Fibroblast of gingiva (primary cell): ENCODE results near the gene ATAD3A.
"Not testable (repeated sequence)": the region's sequence is repeated elsewhere in the genome, so short reads cannot be mapped to it uniquely, and the experiment has no call there.

Experiments
- DNase-seq: peaks from one replicate; pipeline ENCODE4 v3.0.0-alpha.2; 2011; ENCODE audit warnings: low read depth

Gene ATAD3A

DNA sequence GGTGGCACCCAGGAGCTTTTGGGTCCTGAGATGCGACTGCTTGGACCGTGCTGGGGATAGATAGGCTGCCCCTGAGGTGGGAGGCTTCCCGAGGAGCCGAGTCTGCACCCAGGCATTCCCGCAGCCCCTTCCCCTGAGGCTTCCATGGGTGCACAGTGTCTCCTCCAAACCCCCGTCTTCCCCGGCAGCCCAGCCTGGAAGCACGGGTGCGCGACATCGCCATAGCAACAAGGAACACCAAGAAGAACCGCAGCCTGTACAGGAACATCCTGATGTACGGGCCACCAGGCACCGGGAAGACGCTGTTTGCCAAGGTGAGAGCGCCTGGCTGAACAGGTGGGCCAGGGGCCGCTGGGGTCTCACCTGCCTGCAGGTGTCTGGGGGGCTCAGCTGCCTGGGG is 11.7 kb downstream of the ATAD3A start:
- not testable (repeated sequence) for DNase-seq

DNA sequence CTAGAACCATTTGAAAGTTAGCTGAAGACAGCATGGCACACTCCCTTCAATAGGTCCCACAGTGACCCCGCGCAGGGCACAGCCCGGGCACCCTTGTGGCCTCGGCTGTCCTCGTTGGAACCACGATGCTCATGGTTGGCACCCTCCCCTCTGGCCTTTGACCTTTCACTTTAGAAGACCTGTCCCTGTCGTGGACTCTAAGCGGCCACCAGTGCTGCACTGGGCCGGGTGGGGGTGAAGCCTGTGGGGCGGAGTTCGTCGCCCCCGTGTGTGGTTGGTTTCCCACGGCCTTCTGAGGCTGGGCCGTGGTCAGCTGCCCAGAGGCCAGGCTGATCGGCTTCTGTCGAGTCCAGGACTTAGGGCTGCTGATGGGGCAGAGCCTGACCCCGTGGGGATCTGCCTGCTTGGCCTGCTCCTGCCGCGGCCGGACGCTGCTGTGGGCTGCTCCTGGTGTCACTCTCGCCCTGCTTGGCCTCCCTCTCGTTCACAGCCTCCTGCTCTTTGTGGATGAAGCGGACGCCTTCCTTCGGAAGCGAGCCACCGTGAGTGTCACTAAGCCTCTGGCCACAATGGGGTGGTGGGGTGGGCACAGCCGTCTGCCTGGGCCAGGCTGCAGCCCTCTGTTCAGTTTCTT is 12.9 kb downstream of the ATAD3A start:
- not testable (repeated sequence) for DNase-seq

DNA sequence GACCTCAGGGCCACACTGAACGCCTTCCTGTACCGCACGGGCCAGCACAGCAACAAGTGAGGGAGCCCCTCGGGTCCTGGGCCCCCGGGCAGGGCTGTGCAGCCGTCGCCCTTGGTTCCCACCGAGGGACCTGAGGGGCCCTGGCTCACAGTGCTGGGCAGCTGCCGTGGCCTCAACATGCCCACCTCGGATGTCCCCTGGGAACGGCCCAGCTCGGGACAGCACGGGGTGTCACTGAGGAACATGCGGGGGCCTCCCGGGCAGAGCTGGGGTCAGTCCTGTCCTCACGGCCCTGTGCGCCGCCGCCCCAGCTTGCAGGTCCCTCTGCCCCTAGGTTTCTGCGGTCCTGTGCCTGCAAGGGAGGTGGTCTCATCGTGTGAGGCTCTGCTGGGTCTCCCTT is 14.5 kb downstream of the ATAD3A start:
- not testable (repeated sequence) for DNase-seq

DNA sequence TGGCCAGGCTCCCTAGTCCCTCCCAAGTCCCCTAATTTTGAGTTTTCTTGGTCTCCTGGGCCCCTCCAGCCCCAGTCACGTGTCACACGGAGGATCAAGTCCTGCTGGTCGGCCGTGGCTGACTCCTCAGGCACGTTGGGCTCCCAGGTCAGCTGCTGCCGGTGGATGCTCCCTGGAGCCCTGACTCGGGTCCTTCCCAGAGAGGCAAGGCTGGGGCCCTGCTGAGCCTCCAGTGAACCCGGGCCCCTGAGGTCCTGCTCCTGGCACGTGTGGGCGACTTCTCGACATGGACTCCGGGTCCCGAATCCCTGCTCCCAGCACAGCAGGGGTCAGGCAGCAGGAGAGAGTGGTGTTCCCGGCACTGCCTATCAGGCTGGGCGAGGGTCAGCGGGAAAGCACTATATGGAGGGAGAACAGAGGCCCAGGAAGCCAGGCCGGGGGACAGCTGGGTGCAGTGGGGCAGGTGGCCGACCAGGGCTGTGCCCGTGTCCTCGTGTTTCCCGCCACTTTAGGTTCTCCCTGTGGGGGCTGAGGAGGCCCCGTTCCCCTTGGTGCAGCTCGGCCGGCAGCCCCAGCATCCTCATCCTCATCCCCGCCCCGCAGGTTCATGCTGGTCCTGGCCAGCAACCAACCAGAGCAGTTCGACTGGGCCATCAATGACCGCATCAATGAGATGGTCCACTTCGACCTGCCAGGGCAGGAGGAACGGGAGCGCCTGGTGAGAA is 15.3 kb downstream of the ATAD3A start:
- DNase-seq = no peak

DNA sequence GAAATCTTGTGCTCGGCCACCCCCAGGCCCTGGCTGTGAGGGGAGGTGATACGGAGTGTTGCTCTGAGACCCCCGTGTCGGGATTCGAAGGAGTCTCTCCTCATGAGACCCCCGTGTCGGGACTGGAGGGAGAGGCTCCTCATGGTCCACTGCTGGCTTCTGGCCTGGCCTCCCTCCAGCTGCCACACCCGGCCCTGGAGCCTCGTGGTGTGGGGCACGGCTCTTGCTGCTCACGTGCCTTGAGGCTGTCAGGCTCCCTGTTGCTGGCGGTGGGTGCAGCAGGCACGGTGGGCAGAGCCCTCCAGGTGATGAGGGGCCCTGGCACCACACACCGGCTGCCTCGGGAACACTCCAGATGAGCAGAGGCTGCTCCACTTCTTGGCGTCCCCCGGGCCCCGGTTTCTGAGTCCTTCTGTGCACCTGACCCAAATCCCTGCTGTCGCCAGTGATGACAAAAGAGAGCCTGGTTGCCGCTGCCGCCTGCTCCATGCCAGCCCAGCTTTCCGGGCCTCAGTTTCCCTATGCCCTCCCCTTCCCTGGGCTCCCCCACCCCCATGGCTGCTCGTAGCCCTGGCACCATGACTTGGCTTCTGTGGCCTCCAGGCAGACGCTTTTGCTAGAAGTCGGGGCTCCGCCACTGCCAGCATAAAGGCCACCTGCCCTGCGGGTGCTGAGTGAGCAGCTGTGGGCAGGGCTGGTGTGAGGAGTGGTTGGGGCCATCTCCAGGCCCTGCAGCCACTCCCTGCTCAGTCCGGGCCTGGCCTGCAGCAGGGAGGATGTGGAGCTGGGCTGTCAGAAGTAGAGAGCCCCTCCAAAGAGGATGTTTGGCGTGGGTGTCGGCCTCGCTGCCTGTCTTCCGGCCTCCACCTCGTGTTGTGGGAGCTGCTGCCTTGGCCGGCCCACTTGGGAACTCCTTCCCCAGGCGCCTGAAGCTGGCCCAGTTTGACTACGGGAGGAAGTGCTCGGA is 16.6 kb downstream of the ATAD3A start:
- DNase-seq = no peak

DNA sequence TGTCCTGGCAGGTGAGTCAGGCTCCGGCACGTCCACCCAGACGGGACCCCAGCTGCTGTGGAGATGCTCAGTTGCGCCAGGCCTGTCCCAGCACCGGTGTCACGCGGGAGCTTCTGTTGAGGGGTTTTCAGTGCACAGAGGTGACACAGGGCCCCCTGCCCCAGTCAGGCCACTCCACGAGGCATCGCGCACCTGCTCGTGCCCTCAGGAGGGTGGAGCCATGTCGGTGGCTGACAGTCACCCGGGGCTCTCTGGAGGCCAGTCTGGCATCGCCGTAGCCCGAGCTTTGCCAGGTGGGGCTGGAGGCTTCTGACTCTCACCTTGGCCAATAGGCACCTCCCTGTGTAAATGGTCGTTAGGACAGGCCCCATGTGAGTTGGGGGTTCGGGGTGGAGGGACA is 17.4 kb downstream of the ATAD3A start:
- DNase-seq = no peak

DNA sequence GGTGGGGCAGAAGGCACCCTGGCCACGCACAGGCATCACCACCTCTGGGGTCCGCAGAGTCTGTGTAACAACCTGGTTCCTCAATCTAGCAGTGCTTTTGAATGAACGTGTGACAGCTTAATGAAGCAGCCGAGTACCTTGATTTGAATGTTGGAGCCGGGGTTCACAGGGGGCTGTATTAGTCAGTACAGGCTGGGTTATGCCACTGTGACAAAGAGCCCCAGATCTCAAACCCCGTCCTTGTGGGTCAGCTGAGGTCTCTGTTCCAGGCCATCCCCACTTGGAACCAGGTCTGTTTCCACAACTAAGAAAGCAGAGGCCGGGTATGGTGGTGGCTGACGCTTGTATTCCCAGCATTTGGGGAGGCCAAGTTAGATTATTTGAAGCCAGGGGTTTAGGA is 18.0 kb downstream of the ATAD3A start:
- DNase-seq = no peak

DNA sequence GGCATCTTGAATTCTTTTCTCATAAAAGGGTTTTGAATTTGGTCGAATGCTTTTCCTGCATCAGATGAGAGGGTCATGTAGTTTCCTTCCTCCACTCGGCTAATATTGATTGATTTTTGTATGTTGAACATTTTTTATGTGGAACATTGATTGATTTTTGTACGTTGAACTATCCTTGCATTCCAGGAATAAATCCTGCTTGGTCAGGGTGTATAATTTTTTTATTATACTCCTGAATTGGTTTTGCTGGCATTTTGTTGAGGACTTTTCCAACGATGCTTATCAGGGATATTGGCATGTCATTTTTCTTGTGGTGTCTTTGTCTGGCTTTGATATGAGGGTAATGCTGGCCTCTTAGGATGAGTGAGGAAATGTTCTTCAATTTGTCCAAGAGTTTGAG is 20.0 kb downstream of the ATAD3A start:
- no peak for DNase-seq

DNA sequence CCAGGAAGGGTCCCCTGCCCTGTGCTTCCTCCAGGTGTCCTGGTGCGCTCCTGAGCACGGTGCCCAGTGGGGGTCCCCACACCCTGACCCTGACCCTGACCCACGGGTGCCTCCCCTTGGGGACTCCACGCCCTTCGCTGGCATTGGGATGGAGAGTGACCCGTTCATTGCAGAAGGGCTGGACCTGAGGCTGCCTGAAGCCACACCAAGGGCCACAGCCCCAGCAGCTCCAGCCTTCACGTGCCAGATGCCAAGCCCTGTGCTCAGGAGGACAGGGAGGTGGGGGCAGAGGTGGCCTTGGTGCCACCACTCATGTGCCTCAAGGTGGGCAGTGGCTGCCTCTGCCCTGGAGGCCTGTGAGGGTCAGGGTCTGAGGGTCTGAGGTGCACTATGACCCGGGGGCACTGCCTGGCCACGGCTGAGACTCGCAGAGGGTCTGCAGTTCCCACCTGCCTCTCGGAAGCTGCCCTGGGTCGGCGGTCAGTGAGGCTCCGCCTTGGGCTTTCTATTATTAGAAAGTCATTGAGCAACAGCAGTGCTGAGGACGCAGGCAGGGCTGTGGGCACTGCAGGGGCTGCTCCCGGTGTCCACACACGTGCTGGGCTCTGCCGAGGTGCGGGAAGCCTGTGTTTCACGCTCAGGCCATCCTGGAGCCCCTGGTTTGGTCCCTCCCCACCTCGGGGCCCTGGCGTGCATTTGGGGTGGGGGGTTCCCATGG is 21.4 kb downstream of the ATAD3A start:
- DNase-seq = not testable (repeated sequence)

DNA sequence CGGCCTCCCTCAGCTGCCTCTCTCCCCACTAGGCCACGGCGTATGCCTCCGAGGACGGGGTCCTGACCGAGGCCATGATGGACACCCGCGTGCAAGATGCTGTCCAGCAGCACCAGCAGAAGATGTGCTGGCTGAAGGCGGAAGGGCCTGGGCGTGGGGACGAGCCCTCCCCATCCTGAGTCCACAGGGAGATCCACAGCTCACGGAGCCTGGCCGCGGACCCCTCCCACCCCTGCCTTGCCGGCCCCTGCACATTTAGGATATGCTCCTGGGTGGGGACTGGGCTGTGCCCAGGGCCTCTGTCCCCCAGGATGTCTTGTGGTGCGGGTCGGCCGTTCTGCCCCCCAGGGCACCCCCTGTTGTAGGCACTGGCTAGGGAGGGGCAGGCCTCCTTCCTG is 21.9 kb downstream of the ATAD3A start:
- DNase-seq = not testable (repeated sequence)

DNA sequence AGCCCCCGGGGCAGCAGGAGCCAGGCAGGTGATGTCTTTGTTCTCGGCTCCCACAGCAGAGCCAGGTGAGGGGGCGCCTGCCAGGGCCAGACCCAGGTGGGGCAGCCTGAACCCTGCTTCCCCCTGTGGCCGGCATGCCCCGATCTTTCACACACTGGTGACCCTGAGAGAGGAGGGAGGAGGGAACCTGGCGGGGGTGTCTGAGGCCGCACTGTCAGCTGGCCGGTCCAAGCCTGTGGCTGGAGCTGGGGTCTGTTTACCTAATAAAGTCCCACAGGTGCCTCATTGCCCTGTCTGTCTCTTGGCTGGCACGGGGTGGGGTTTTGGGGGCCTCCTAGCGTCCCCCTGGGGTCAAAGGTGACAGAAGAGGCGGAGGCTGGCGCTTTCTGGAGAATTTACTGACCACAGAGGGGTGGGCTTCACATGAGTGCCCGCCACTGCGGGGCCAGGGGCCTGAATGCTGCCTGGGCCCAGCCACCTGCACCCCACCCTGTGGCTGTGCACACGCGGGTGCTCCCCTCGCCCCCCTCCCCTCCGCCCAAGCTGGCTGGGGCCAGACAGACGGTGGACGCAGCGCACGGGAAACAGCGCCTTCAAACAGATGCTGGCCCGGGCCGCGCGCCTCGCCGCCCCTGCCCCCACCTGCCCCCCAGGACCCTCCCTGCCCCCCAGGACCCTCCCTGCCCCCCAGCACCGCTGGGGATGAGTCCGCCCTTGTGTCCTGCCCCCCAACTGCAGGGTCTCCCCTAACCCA is 22.6 kb downstream of the ATAD3A start:
- DNase-seq = no peak

DNA sequence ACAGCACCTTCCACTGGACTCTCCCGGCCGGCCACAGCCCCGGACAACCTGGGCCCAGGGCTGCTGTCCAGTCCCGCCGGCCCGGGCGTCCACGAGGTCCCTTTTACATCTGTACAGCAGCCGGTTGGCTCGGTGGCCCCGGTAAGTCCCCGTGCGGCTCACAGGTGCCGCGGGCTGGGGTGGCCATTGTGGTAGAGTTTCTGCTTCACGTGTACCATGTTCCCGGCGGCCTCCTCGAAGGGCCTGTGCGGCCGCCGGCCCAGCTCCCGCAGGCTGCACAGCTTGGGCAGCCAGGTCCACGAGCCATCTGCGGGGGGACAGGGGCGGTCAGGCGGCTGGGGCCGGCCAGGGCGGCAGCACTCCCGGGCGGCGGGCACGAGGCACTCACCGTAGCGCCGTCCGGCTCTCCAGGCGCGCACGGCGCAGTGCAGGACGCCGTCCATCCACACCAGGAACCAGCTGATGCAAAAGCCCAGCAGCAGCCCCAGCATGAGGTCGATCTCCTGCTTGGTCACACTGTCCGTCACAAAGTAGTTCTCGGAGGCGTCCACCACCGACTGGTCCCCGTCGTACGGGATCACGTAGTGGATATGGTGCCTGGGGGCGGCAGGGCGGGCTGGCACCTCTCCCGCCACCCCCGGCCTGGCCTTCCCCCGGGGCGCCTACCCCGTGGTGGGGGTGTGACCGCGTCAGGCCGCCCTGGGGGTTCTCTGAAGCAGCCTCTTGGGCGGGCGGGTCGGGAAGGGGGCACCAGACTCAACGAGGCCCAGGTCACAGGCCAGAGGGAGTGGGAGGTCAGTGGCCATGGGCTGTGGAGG is 23.4 kb downstream of the ATAD3A start:
- DNase-seq = no peak

DNA sequence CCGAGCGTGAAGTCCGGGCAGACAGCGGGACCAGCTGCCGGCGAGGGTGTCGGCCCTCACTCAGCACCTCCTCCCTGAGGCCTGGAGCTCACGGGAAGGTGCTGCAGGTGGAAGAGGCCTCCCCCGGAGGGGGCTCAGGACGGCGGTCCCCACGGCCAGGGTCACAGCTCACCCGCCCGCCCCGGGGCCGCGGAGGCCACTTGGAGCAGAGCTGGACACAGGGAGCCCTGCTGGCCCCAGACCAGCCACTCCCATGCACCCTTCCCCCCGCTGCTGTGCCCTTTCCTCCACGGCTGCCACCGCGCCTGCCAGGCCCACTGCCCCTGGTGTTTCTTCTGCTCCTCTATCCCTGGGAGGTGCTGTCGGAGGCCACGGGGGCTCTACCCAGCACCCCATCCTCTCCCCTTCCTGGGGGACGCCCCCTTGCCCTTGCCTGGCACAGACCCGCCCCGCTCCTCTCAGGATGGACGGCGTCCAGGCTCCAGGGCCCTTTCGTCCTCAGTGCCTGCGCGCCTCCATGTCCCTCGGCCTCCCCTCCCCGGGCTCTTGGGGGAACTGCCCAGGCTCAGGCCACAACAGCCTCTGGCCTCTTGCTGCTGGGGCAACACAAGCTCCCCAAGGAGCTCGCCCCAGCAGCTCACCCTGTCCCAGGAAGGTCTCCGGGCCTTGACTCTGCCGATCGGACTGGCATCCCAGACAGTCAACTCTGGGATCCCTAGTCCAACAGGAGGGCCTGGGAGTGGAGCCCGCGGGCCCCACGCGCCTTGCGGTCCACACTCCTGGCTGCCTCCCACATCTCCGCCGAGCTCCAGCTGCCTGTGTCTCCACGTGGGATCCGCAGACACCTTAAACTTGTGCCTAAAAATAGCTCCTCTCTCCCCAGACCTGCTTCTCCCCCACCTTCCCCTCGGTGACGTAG is 24.3 kb downstream of the ATAD3A start:
- no peak for DNase-seq

DNA sequence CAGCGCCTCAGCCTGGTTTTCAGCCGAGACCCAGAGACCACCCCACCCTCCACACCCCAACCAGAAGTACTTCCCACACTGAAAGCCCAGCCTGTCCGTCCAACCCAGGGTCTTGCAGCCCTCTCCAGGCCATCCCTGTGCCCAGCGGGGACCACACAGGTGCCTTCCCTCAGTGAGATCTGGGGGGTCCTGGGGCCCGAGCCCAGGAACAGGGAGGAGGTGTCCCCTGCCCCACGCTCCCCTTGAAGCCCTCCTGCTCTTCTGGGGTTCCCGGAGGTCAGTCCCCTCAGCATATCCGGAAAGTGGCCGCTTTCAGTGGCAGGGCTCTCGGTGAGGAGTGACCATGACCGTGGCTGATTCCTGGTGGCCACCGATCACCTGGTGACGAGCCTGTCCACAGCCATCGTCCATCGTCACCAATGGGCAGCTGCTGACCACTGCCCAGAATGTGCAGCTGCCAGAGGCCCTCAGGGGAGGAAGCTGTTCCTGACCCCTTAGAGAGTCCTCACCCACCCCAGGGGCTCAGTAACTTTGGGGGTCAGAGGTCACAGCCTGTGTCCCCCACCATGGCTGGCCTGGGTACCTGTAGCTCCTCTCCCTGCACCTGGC is 25.1 kb downstream of the ATAD3A start:
- DNase-seq = no peak

DNA sequence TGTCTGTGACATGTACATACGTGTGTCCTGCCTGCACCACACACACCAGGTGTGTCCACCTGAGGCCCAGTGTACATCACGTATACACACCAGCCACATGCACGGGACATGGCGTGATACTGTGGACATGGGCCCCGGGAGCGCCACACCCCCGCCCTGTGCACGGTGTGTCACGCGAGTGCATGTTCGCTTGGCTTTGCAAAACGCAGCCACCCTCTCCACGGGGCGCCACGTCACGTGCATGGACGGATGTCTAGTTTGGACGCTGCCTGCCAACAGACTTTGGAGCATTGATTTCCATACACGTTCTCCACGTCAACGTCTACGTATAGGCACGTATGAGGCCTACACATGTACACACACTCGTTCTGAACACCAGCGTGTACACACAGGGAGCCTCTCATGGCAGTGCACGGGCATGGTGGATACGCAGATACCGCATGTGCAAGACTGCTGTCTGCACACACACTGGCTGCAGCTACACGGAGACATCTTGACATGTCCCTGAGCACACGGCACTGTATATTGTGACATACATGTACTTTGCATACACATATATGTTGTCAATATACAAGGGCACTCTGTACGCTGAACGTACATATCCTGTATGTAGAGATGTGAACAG is 25.8 kb downstream of the ATAD3A start:
- DNase-seq = no peak

DNA sequence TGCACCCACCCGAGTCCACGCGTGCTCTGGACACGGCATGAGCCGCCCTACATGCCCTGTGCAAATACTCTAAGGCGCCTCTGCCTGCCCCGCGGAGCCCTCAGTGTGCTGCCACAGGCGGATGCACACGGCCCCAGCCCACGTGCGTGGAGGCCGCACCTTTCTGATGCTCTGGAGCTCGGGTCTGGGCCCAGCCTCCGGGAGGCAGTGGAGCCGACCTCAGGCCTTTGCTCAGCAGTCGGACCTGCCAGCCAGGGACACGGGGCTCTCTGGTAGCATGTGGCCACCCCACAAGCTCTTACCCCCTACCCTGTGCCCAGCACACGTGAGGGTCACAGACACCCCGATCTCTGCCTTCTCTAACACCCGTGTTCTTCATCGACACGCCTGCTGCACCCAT is 26.4 kb downstream of the ATAD3A start:
- DNase-seq = no peak

DNA sequence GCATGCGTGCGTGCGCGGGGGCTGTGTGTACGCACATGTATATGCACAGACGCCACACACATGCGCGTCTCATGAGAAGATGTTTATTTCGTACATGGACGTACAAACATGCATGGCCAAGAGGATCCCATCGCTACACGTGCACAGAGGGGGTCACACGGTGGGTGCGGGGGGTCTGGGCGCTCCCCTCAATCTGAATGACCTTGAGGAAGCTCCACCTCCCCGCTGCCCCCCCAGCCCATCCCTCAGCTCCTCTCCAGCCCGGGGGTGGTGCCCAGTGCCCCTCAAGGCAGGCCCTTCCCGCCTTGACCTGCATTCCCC is 27.0 kb downstream of the ATAD3A start:
- DNase-seq = no peak

DNA sequence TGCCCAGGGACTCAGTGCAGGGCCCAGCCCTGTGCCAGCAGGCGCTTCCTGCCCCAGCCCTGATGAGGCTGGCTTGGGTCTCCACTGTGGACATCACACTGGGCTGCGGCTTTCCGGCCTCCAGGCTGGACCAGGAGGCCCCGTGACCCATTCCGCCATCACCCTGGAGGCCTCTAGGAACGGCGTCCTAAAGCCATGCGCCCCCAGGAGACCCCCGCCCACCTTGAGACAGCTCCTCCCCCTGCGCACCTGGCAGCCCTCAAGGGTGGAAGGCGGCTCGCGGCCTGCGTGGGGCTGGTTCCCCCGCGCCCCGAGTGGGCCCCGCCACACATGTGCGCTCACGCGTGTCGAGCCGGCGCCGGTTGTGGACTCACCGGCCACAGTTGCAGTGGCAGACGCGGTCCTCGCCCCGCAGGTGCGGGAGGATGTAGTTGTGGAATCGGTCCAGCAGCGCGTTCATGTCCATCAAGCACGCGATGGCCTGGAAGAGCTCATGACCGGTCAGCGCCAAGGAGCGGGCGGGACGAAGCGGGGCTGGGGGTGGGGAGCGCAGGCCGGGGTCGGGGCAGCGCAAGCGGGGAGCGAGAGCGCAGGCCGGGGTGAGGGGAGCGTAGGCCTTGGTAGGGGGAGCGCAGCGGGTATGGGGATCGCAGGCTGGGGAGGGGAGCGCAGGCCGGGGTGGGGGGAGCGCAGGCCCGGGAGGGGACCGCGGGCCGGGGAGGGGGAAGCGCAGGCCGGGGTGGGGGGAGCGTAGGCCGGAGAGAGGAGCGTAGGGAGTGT is 27.5 kb downstream of the ATAD3A start:
- no peak for DNase-seq
